ENCODE data around the gene IDI1. TPM values are rescaled to one million over a fixed set of nuclear protein-coding genes. Genes with fewer than 3 reads are reported as not detected.
A peak's percentile ranks its signal among the peaks of the same experiment; 100 is the strongest.

Gene IDI1
- total RNA-seq, 1 donor from 2014 or later, result 45.2 TPM

DNA sequence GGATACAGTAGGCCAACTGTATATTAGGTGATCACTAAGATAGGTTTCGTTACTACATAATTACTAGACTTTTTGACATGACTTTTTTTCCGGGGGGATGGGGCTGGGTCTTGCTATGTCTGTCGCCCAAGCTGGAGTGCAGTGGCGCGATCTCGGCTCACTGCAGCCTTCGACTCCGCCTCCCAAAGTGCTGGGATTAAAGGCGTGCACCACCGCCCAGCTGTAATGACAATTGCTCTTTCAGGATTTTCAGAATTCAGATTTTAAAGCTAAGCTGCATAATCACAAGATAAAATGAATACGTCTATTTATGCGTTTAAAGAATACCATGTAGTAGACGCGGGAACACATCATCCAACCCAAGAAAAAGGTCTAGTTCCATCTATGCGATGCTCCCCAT, 982 bp downstream of the IDI1 start:
- Mint-ChIP-seq H3K4me3 (peak overlapping the region; percentile 96), H3K27ac (peak overlapping the region; percentile 99), H3K9me3 (no peaks in the 10 kb centered on the region), H3K36me3 (peaks cover 18% of the 10 kb centered on the region), H3K27me3 (no peaks in the 10 kb centered on the region), H3K4me1 (ENCODE audit: unreplicated experiment) (peaks cover 48% of the 10 kb centered on the region)
- no peak for DNase-seq (ENCODE audit: extremely low spot score, unreplicated experiment)
- TF ChIP-seq, protein P1, sequence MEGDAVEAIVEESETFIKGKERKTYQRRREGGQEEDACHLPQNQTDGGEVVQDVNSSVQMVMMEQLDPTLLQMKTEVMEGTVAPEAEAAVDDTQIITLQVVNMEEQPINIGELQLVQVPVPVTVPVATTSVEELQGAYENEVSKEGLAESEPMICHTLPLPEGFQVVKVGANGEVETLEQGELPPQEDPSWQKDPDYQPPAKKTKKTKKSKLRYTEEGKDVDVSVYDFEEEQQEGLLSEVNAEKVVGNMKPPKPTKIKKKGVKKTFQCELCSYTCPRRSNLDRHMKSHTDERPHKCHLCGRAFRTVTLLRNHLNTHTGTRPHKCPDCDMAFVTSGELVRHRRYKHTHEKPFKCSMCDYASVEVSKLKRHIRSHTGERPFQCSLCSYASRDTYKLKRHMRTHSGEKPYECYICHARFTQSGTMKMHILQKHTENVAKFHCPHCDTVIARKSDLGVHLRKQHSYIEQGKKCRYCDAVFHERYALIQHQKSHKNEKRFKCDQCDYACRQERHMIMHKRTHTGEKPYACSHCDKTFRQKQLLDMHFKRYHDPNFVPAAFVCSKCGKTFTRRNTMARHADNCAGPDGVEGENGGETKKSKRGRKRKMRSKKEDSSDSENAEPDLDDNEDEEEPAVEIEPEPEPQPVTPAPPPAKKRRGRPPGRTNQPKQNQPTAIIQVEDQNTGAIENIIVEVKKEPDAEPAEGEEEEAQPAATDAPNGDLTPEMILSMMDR (conservative IDR thresholded peaks at IDR 0.05), result no peak

DNA sequence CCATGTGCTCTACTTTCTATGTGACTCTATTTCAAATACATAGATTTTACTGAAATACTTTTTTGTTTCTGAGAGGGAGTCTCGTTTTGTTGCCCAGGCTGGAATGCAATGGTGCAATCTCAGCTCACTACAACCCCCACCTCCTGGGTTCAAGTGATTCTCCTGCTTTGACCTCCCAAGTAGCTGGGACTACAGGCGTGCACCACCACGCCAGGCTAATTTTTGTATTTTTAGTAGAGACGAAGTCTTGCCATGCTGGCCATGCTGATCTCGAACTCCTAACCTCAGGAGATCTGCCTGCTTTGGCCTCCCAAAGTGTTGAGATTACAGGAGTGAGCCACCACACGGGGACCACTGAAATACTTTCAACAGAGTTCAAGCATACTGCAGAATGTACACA, 3.5 kb downstream of the IDI1 start:
- peaks cover 29% of the 10 kb centered on the region for H3K4me1 Mint-ChIP-seq (ENCODE audit: unreplicated experiment)
- no peaks in the 10 kb centered on the region for H3K9me3 Mint-ChIP-seq
- peak overlapping the region; percentile 18 for H3K27ac Mint-ChIP-seq
- peaks cover 12% of the 10 kb centered on the region for H3K36me3 Mint-ChIP-seq
- no peak for DNase-seq (ENCODE audit: extremely low spot score, unreplicated experiment)
- peak overlapping the region; percentile 77 for H3K4me3 Mint-ChIP-seq
- TF ChIP-seq, protein P1 (conservative IDR thresholded peaks at IDR 0.05), result no peak
- no peaks in the 10 kb centered on the region for H3K27me3 Mint-ChIP-seq

DNA sequence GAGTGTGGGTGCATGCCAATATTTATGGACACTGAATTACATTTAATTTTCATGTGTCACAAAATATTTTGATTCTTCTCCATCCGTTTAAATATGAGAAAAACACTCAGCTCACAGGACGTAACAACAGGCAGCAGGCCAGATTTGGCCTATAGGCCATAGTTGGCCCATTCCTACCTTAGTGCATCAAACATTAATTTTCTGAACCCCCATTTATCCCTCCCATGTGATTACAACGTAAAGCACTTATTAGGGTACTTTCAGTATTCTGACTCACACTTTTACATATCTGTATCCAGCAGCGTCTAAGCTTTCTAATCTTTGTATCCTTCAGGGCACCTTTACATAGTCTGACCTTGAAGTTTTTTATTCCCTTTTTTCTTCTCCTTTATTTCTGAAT, 4.0 kb downstream of the IDI1 start:
- TF ChIP-seq, protein P1 (conservative IDR thresholded peaks at IDR 0.05), result no peak
- H3K4me3 Mint-ChIP-seq, result peak overlapping the region; percentile 71
- no peaks in the 10 kb centered on the region for H3K27me3 Mint-ChIP-seq
- no peak for DNase-seq (ENCODE audit: extremely low spot score, unreplicated experiment)
- peak overlapping the region; percentile 58 for H3K27ac Mint-ChIP-seq
- H3K4me1 Mint-ChIP-seq (ENCODE audit: unreplicated experiment), result peaks cover 25% of the 10 kb centered on the region
- no peaks in the 10 kb centered on the region for H3K9me3 Mint-ChIP-seq
- H3K36me3 Mint-ChIP-seq, result peaks cover 12% of the 10 kb centered on the region

GRCh38 chr10:1044146-1044545, 4.8 kb downstream of the IDI1 start:
- Mint-ChIP-seq H3K9me3 (no peaks in the 10 kb centered on the region), H3K27me3 (no peaks in the 10 kb centered on the region), H3K36me3 (peaks cover 12% of the 10 kb centered on the region), H3K4me3 (peak overlapping the region; percentile 35), H3K27ac (peak overlapping the region; percentile 25), H3K4me1 (ENCODE audit: unreplicated experiment) (peaks cover 25% of the 10 kb centered on the region)
- DNase-seq (ENCODE audit: extremely low spot score, unreplicated experiment), result no peak
- TF ChIP-seq, protein P1 (conservative IDR thresholded peaks at IDR 0.05), result no peak

DNA sequence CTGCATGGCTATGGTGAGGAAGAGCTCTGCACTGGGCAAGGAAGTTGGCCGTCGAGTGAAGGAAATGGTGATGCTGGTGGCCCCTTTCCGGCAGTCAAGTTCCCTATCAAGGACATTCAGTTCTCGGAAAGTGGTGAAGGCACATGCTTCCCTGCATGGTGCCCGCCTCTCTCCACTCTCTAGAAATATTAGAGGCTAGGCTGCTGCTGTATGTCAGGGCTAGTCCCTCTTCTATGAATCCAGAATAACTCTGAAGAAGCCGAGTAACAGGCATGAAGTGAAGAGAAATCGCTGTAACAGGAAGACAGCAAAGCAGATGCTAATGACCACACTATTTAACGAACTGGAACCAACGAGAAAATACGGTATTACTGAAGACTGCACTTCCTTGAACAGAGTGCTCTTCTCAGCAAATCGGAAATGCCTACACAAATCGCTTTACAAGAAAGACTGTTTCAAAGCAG, 5.4 kb downstream of the IDI1 start:
- Mint-ChIP-seq H3K36me3 (peaks cover 12% of the 10 kb centered on the region), H3K4me3 (no peak overlapping the region), H3K9me3 (no peaks in the 10 kb centered on the region), H3K27me3 (no peaks in the 10 kb centered on the region), H3K27ac (peak overlapping the region; percentile 21), H3K4me1 (ENCODE audit: unreplicated experiment) (peaks cover 25% of the 10 kb centered on the region)
- TF ChIP-seq, protein P1 (conservative IDR thresholded peaks at IDR 0.05), result no peak
- no peak for DNase-seq (ENCODE audit: extremely low spot score, unreplicated experiment)

DNA sequence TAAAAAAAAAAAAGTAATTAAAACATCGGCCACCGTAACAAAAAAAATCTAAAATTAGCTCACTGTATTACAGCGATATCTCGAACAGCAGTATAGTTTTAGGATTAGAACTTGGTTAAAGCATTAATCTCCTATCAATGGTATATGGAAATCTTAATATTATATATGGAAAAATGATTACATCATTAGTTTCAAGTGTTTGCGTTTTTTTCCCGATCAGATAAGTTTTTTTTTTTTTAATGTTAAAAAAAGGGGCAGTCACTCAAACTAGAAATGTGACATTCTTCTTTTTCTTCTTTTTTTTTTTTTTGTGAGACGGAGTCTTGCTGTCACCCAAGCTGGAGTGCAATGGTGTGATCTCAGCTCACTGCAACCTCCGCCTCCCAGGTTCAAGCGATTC, 7.4 kb downstream of the IDI1 start:
- Mint-ChIP-seq H3K9me3 (no peaks in the 10 kb centered on the region), H3K4me1 (ENCODE audit: unreplicated experiment) (peaks cover 22% of the 10 kb centered on the region), H3K4me3 (no peak overlapping the region), H3K27me3 (no peaks in the 10 kb centered on the region), H3K27ac (no peak overlapping the region), H3K36me3 (peaks cover 4% of the 10 kb centered on the region)
- no peak for DNase-seq (ENCODE audit: extremely low spot score, unreplicated experiment)
- TF ChIP-seq, protein P1 (conservative IDR thresholded peaks at IDR 0.05), result no peak

Data from type B pancreatic cell (in vitro differentiated cells).